ENCODE results near the gene DENND2C. TPM values are rescaled to one million over a fixed set of nuclear protein-coding genes. Genes with fewer than 3 reads are reported as not detected.

Gene DENND2C
- total and polyA plus RNA-seq, 2 donors (not counting 1 experiment from before 2014, with no cell fraction given) = 1.3 to 1.7 TPM

DNA sequence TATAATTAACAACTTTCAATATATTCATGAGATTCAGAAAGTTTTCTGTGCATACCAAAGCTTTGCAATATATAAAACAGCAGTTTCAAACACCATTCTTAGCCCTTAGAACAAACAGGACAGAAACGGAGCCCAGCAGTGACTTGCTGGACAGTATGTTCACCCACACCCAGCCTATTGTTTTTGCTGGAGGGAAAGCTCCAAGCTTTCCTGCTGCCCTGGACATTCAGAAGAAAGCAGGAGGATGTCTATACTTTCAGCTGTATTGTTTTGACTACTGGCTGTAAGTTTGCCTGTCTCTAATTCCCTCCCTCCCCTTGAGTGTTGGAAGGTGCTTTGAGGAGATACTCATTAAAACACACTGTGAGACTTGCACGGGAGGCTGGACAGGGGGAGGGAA is 9.6 kb downstream of the DENND2C start:
- Histone ChIP-seq H3K79me2 (ENCODE audit: control insufficient read depth, insufficient read depth, low read length) (no peaks in the 10 kb centered on the region), H3K9ac (ENCODE audit: insufficient read depth, low read length) (no peak overlapping the region), H3K9me3 (ENCODE audit: control insufficient read depth, insufficient read depth, low read depth, low read length) (no peaks in the 10 kb centered on the region), H3K27ac (ENCODE audit: insufficient read depth, low read length) (no peak overlapping the region), H3K4me1 (ENCODE audit: control insufficient read depth, extremely low read depth, insufficient read depth, low read length) (no peaks in the 10 kb centered on the region), H3K27me3 (ENCODE audit: control insufficient read depth, insufficient read depth, low read length) (no peaks in the 10 kb centered on the region), H3K4me2 (ENCODE audit: extremely low read depth, insufficient read depth, low read length) (no peak overlapping the region), H3K36me3 (ENCODE audit: control insufficient read depth, insufficient read depth, low read length) (no peaks in the 10 kb centered on the region), H4K20me1 (ENCODE audit: control insufficient read depth, extremely low read depth, insufficient read depth, low read length) (no peaks in the 10 kb centered on the region), H2AFZ (ENCODE audit: low read length) (no peak overlapping the region), H3K4me3 (replicated peaks in 1 of 4; ENCODE audit: control extremely low read depth in 1 of 4, insufficient read depth in 1 of 4, low read depth in 3 of 4, low read length in 4 of 4) (no peak overlapping the region)
- no peak for DNase-seq (ENCODE audit: low read depth in 2 of 2)
- no peak for TF ChIP-seq EZH2 (IDR thresholded peaks at IDR 0.05; ENCODE audit: low read length, missing control alignments)
- TF ChIP-seq, protein P1, sequence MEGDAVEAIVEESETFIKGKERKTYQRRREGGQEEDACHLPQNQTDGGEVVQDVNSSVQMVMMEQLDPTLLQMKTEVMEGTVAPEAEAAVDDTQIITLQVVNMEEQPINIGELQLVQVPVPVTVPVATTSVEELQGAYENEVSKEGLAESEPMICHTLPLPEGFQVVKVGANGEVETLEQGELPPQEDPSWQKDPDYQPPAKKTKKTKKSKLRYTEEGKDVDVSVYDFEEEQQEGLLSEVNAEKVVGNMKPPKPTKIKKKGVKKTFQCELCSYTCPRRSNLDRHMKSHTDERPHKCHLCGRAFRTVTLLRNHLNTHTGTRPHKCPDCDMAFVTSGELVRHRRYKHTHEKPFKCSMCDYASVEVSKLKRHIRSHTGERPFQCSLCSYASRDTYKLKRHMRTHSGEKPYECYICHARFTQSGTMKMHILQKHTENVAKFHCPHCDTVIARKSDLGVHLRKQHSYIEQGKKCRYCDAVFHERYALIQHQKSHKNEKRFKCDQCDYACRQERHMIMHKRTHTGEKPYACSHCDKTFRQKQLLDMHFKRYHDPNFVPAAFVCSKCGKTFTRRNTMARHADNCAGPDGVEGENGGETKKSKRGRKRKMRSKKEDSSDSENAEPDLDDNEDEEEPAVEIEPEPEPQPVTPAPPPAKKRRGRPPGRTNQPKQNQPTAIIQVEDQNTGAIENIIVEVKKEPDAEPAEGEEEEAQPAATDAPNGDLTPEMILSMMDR (conservative IDR thresholded peaks at IDR 0.05 in 1 of 2, IDR thresholded peaks at IDR 0.05 in 1 of 2; ENCODE audit: low read depth in 1 of 2, low read length in 2 of 2) = no peak

DNA sequence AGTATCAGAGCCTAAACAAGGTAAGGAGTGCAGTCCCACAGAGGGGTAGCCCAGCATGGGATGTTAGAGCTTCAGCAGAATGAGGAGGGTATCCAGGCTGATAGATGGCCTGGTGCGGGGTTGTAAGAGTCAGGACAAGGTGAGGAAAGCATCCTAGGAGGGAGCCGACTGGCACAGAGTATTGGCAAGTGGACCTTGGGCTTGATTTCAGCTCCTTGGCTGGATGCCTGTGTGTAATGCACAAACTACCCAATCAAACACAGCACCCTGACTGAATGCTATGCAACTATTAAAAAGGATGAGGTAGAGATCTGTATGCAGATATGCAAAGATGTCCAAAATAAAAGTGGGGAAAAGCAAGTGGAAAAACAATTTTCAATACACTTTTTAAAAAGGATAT is 18.0 kb downstream of the DENND2C start:
- Histone ChIP-seq H3K4me1 (ENCODE audit: control insufficient read depth, extremely low read depth, insufficient read depth, low read length) (no peaks in the 10 kb centered on the region), H4K20me1 (ENCODE audit: control insufficient read depth, extremely low read depth, insufficient read depth, low read length) (no peaks in the 10 kb centered on the region), H3K4me3 (replicated peaks in 1 of 4; ENCODE audit: control extremely low read depth in 1 of 4, insufficient read depth in 1 of 4, low read depth in 3 of 4, low read length in 4 of 4) (no peak overlapping the region), H3K36me3 (ENCODE audit: control insufficient read depth, insufficient read depth, low read length) (no peaks in the 10 kb centered on the region), H3K79me2 (ENCODE audit: control insufficient read depth, insufficient read depth, low read length) (no peaks in the 10 kb centered on the region), H2AFZ (ENCODE audit: low read length) (no peak overlapping the region), H3K27ac (ENCODE audit: insufficient read depth, low read length) (no peak overlapping the region), H3K4me2 (ENCODE audit: extremely low read depth, insufficient read depth, low read length) (no peak overlapping the region), H3K27me3 (ENCODE audit: control insufficient read depth, insufficient read depth, low read length) (no peaks in the 10 kb centered on the region), H3K9me3 (ENCODE audit: control insufficient read depth, insufficient read depth, low read depth, low read length) (no peaks in the 10 kb centered on the region), H3K9ac (ENCODE audit: insufficient read depth, low read length) (no peak overlapping the region)
- TF ChIP-seq, protein P1 (conservative IDR thresholded peaks at IDR 0.05 in 1 of 2, IDR thresholded peaks at IDR 0.05 in 1 of 2; ENCODE audit: low read depth in 1 of 2, low read length in 2 of 2) = no peak
- TF ChIP-seq EZH2 (IDR thresholded peaks at IDR 0.05; ENCODE audit: low read length, missing control alignments) = no peak
- DNase-seq (ENCODE audit: low read depth in 2 of 2) = no peak

DNA sequence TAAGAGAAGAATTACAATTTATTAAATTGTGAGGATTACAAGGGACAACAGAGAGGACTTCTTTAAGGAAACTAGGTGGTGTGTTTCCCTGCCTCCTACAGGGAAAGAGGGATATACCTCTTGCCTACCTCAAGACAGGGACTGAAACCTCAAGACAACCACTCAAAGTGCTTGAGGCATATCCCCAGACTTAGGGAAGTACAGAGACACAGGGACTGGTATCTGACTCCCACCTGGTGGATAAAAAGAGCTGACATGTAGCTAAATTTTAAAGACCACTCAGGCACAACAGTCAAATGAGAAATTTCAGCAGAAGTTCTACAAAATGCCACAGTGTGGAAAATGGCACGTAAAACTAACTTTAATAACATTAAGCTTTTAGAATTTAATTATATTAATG is 21.3 kb downstream of the DENND2C start:
- Histone ChIP-seq H4K20me1 (ENCODE audit: control insufficient read depth, extremely low read depth, insufficient read depth, low read length) (no peaks in the 10 kb centered on the region), H3K9me3 (ENCODE audit: control insufficient read depth, insufficient read depth, low read depth, low read length) (no peaks in the 10 kb centered on the region), H3K4me1 (ENCODE audit: control insufficient read depth, extremely low read depth, insufficient read depth, low read length) (no peaks in the 10 kb centered on the region), H3K4me3 (replicated peaks in 1 of 4; ENCODE audit: control extremely low read depth in 1 of 4, insufficient read depth in 1 of 4, low read depth in 3 of 4, low read length in 4 of 4) (no peak overlapping the region), H3K79me2 (ENCODE audit: control insufficient read depth, insufficient read depth, low read length) (no peaks in the 10 kb centered on the region), H2AFZ (ENCODE audit: low read length) (no peak overlapping the region), H3K4me2 (ENCODE audit: extremely low read depth, insufficient read depth, low read length) (no peak overlapping the region), H3K9ac (ENCODE audit: insufficient read depth, low read length) (no peak overlapping the region), H3K27ac (ENCODE audit: insufficient read depth, low read length) (no peak overlapping the region), H3K27me3 (ENCODE audit: control insufficient read depth, insufficient read depth, low read length) (no peaks in the 10 kb centered on the region), H3K36me3 (ENCODE audit: control insufficient read depth, insufficient read depth, low read length) (no peaks in the 10 kb centered on the region)
- DNase-seq (ENCODE audit: low read depth in 2 of 2) = no peak
- TF ChIP-seq EZH2 (IDR thresholded peaks at IDR 0.05; ENCODE audit: low read length, missing control alignments) = no peak
- TF ChIP-seq, protein P1 (conservative IDR thresholded peaks at IDR 0.05 in 1 of 2, IDR thresholded peaks at IDR 0.05 in 1 of 2; ENCODE audit: low read depth in 1 of 2, low read length in 2 of 2) = no peak
